ENCODE results near the gene CPA2. TPM values are rescaled to one million over a fixed set of nuclear protein-coding genes. Genes with fewer than 3 reads are reported as not detected.
"Not testable (repeated sequence)": the region's sequence is repeated elsewhere in the genome, so short reads cannot be mapped to it uniquely, and the experiment has no call there.

CPA2 gene
- total RNA-seq, 1 experiment from 2014 or later, result not detected

DNA sequence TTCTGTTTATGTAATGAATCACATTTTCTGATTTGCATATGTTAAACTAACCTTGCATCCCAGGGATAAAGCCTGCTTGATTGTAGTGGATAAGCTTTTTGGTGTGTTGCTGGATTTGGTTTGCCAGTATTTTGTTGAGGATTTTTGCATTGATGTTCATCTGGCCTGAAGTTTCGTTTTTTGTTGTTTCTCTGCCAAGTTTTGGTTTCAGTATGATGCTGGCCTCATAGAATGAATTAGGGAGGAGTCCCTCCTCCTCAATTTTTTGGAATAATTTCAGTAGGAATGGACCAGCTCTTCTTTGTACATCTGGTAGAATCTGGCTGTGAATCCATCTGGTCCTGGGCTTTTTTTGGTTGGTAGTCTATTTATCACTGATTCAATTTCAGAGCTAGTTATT lies 23.2 kb upstream of the CPA2 start:
- in situ Hi-C loops (cut with HindIII; ENCODE audit: low pct_unique_long_range_greater_than_20kb, low sequenced_read_pairs), result not testable (repeated sequence)

GRCh38 chr7:130246491-130246890 lies 20.2 kb upstream of the CPA2 start:
- in situ Hi-C loops (cut with HindIII; ENCODE audit: low pct_unique_long_range_greater_than_20kb, low sequenced_read_pairs); DNase-seq (ENCODE audit: low read depth, low spot score): not testable (repeated sequence)

More for the DNA sequence above, 23.2 kb upstream of the CPA2 start:
- DNase-seq (ENCODE audit: low read depth, low spot score), result not testable (repeated sequence)

DNA sequence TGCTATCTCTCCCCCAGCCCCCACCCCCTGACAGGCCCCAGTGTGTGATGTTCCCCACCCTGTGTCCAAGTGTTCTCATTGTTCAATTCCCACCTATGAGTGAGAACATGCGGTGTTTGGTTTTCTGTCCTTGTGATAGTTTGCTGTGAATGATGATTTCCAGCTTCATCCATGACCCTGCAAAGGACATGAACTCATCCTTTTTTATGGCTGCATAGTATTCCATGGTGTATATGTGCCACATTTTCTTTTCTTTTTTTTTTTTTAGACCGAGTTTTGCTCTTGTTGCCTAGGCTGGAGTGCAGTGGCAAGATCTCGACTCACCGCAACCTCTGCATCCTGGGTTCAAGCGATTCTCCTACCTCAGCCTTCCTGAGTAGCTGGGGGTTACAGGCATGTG lies 17.8 kb upstream of the CPA2 start:
- in situ Hi-C loops (cut with HindIII; ENCODE audit: low pct_unique_long_range_greater_than_20kb, low sequenced_read_pairs); DNase-seq (ENCODE audit: low read depth, low spot score): not testable (repeated sequence)

DNA sequence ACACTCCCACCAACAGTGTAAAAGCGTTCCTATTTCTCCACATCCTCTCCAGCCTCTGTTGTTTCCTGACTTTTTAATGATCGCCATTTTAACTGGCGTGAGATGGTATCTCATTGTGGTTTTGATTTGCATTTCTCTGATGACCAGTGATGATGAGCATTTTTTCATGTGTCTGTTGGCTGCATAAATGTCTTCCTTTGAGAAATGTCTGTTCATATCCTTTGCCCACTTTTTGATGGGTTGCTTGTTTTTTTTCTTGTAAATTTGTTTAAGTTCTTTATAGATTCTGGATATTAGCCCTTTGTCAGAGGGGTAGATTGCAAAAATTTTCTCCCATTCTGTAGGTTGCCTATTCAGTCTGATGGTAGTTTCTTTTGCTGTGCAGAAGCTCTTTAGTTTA lies 17.0 kb upstream of the CPA2 start:
- in situ Hi-C loops (cut with HindIII; ENCODE audit: low pct_unique_long_range_greater_than_20kb, low sequenced_read_pairs); DNase-seq (ENCODE audit: low read depth, low spot score): not testable (repeated sequence)

GRCh38 chr7:130254555-130254954 lies 12.1 kb upstream of the CPA2 start:
- no peak for DNase-seq (ENCODE audit: low read depth, low spot score)
- in situ Hi-C loops (cut with HindIII; ENCODE audit: low pct_unique_long_range_greater_than_20kb, low sequenced_read_pairs), result no loop called here

GRCh38 chr7:130256704-130257103 lies 10.0 kb upstream of the CPA2 start:
- in situ Hi-C loops (cut with HindIII; ENCODE audit: low pct_unique_long_range_greater_than_20kb, low sequenced_read_pairs), result no loop called here
- DNase-seq (ENCODE audit: low read depth, low spot score), result no peak

- no peak for DNase-seq (ENCODE audit: low read depth, low spot score)
- in situ Hi-C loops (cut with HindIII; ENCODE audit: low pct_unique_long_range_greater_than_20kb, low sequenced_read_pairs), result no loop called here
These were observed 8.1 kb upstream of the CPA2 start for GRCh38 chr7:130258494-130259078.

DNA sequence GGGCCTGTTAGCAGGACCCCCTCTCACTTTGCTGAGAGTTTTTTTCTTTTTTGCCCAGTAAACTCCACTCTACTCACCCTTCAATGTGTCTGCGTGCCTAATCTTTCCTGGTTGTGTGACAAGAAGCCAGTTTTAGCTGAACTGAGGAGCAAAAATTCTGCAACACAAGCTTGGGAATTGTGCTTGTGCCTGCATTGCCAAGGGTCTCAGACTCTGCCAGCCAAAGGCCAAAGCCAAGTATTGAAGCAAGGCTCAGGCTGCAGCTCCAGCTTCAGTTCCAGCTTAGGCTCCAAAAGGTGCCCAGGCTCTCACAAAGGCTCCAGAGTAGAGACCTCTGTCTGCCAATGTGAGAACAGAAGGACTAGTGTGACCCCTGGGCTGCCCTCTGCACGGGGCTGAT lies 4.2 kb upstream of the CPA2 start:
- DNase-seq (ENCODE audit: low read depth, low spot score), result no peak
- in situ Hi-C loops (cut with HindIII; ENCODE audit: low pct_unique_long_range_greater_than_20kb, low sequenced_read_pairs), result no loop called here

- in situ Hi-C loops (cut with HindIII; ENCODE audit: low pct_unique_long_range_greater_than_20kb, low sequenced_read_pairs), result no loop called here
- DNase-seq (ENCODE audit: low read depth, low spot score), result no peak
These were observed 3.5 kb upstream of the CPA2 start for GRCh38 chr7:130263130-130263529.

DNA sequence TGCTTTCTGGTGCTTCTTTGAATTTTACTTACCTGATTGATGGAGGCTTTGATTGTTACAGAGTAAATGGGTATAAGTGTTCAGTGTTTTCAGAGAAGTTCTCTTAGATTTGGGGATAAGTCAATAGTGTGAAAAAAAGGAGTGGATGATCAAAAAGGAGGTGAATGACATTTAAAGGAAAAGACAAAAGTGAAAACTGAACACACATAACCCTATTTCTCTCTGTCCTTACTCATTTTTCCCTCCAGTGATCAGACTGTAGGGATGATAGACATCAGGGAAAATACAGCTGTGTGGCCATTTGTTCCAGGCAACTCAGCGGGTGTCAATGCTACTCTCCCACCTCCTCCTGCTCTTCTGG lies 278 bp downstream of the CPA2 start:
- in situ Hi-C loops (cut with HindIII; ENCODE audit: low pct_unique_long_range_greater_than_20kb, low sequenced_read_pairs), result no loop called here
- DNase-seq (ENCODE audit: low read depth, low spot score), result no peak

DNA sequence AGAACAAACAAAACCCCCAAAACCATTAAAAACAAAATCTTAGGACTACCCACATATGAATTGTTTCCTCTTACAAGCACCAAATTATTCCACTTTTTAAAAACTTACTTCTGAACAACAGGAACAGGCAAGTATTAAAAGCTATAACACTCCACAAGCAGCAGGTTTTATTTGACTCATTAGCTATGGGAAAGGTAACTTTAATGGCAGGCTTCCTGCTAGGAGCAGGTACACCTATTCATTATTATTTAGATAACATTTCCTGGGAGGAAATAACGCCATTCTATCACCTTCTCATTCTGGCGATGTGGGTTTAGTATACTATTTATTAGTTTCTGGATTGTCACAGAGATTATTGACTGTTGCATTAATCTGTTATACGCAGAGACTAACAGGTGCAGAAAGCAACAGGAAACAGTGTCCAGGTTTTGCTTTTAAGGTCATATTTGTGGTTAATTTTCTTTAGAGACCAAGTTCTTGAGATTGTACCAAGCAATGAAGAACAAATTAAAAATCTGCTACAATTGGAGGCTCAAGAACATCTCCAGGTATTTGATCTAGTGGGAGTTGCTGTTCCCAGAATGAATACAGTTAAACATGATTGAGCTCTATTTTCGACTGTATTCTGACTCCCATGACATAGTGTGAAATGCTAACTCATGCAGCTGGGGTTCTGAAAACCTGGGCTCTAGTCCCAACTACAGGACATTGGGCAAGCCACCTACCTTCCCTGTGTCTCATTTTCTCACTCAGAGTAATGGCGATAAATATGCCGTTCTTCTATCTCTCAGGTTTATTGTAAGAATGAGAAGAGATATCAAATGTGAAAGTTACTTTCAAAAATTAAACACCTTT lies 2.0 kb downstream of the CPA2 start:
- no peak for DNase-seq (ENCODE audit: low read depth, low spot score)
- in situ Hi-C loops (cut with HindIII; ENCODE audit: low pct_unique_long_range_greater_than_20kb, low sequenced_read_pairs), result no loop called here

DNA sequence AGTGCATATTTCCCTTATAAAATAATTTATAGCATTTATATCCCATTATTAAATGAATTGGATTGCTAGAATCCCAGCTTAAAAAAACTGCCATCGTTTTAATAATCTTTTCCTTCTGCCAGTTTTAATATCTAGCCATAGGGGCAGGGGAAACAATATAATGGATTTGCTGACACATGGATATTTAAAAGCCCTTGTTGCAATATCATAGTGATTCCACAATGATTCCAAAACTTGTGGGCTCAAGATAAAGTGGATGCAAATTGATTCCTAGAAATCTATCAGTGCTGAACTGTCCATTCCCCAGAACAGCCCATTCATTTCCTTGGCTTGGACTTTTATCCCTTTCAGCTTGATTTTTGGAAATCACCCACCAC lies 2.6 kb downstream of the CPA2 start:
- in situ Hi-C loops (cut with HindIII; ENCODE audit: low pct_unique_long_range_greater_than_20kb, low sequenced_read_pairs), result no loop called here

DNA sequence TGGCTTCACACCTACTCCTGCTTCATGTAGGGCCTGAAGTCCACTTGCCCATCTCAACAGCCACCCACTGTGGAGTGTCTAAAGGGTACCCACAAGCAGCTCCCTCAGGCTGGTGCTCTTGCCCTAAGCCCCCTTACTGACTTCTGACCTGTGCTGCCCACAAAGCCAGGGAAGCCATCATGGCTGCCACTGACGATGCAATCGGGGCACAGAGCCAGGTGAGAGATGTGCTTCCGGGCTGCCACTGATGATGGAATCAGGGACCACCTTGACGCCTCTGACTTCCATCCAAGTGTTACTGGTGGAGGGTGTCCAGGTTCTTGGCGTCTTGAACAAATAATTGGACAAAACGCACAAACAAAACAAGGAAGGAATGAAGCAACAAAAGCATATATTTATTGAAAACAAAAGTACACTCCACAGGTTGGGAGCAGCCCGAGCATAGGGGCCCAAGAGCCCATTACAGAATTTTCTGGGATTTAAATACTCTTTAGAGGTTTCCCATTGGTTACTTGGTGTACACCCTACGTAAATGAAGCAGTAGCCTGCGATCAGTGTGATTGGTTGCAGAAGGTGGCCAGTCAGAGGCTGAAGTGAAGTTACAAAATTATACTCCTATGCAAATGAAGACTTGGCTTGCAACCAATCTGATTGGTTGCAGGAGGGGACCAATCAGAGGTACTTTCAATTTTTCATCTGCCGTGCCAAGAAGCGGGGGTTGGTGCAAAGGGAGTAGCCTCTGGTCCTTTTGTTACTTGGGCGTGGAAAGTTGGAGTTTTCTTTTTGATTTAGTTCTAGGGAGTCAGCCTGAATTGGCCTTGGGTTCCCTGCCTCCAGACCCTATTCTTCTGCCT lies 4.5 kb downstream of the CPA2 start:
- no peak for DNase-seq (ENCODE audit: low read depth, low spot score)
- in situ Hi-C loops (cut with HindIII; ENCODE audit: low pct_unique_long_range_greater_than_20kb, low sequenced_read_pairs), result no loop called here

More for the DNA sequence above, 2.6 kb downstream of the CPA2 start:
- DNase-seq (ENCODE audit: low read depth, low spot score), result no peak

DNA sequence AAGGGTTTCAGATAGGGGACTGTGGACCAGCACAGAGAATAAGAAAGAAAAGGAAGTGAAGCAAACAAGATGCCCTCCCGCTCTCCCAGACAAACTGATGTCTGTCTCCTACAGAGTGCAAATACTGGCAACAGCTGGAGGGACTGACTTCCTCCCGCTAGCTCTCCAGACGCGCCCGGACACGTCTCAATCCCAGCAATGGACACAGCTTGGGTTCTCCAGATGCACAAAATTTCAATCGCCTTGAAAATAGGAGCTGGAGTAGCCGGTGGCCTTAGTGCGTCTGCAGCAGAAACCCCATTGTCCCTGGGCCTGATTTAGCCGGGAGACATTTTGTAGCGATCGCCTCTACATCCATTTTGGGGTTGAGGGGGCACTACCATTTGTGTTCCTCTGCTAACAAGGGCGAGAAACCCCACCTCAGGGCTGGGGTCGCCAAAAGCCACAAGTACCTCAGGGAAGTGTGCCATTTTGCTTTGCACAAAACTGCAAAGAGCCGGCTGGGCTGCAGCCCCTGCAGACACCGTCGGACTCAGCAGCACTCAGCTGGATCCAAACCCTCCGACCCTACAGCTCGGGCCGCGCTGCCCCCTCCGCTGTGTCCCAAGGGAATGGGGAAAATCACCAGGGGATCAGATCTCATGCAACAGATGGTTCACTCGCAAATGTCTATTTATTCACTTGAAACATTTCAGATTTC lies 5.9 kb downstream of the CPA2 start:
- in situ Hi-C loops (cut with HindIII; ENCODE audit: low pct_unique_long_range_greater_than_20kb, low sequenced_read_pairs), result no loop called here
- no peak for DNase-seq (ENCODE audit: low read depth, low spot score)

DNA sequence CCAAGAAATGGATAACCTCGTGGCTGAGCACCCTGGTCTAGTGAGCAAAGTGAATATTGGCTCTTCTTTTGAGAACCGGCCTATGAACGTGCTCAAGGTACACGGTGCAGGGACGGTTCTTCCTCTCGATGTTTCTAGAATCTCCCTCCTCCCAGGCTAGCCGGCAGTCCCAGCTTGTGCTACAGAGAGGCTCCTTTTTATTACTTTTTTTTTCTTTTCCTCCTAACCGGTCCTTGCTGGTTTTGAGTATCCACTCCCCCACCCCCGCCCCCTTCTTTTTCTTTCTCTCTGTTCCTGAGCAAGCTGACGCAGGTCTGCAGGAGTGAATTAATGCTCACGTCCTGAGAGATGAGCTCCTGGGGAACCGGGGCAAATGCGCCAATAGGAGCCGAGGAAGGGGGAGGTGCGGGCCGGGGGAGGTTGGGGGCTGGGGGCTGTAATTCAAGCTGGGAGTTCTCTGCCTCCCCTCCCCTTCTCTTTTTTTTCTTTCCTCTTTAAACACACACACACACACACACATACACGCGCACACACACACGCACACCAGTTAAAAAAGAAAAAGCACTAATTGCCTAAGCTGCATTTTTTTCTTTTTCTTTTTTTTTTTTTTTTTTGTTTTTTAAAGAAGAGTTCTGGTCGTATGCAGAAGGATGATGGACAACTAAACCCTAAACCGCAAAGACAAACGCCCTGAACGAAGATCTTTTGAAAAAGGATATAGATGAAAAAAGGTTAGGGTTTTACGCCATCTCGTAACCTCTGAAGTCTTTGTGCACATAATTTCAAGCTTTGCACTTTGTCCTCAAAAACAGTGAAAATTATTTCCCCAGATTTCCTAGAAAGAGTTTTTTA lies 6.6 kb downstream of the CPA2 start:
- DNase-seq (ENCODE audit: low read depth, low spot score), result no peak

DNA sequence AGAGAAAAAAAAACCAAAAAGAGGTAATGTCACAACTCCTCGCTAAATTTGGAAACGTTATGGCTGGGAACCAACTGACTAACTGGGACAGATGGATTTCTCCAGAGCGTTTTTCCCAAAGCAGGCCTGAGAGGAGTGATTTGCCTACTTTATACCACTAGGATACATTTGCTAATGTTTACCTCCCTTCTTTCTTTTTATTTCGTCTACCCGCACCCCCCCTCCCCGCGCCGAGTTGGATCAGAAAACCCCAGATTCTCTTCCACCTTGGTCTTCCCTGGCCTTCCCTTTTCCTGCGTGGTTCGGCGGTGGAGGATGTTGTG lies 7.2 kb downstream of the CPA2 start:
- DNase-seq (ENCODE audit: low read depth, low spot score), result no peak
- in situ Hi-C loops (cut with HindIII; ENCODE audit: low pct_unique_long_range_greater_than_20kb, low sequenced_read_pairs), result no loop called here

More for the DNA sequence above, 6.6 kb downstream of the CPA2 start:
- in situ Hi-C loops (cut with HindIII; ENCODE audit: low pct_unique_long_range_greater_than_20kb, low sequenced_read_pairs), result no loop called here

GRCh38 chr7:130274296-130274695 lies 7.6 kb downstream of the CPA2 start:
- DNase-seq (ENCODE audit: low read depth, low spot score), result no peak
- in situ Hi-C loops (cut with HindIII; ENCODE audit: low pct_unique_long_range_greater_than_20kb, low sequenced_read_pairs), result no loop called here
